T-helper 2 cell treated with Interferon-gamma antibody and Interleukin-4, amounts not matched to agents 5 μg/mL and 100 μg/mL, for 36 hours (primary cell): ENCODE measurements around the gene NAP1L5.

Source experiments
- DNase-seq: peaks from one replicate; pipeline ENCODE4 v3.0.0; 2021; ENCODE audit warnings: low spot score
- H3K27ac Mint-ChIP-seq: one replicate; pipeline ENCODE4 v1.8.0; 2021; ENCODE audit warnings: mild to moderate bottlenecking, mixed read lengths
- H3K27me3 Mint-ChIP-seq: one replicate; pipeline ENCODE4 v1.8.0; 2021; ENCODE audit warnings: low read depth, mixed read lengths
- H3K36me3 Mint-ChIP-seq: one replicate; pipeline ENCODE4 v1.8.0; 2021; ENCODE audit warnings: low read depth, mixed read lengths
- H3K4me1 Mint-ChIP-seq: one replicate; pipeline ENCODE4 v1.8.0; 2021; ENCODE audit warnings: low read depth, mixed read lengths
- H3K4me3 Mint-ChIP-seq: one replicate; pipeline ENCODE4 v1.8.0; 2022; ENCODE audit warnings: mild to moderate bottlenecking, moderate library complexity, mixed read lengths
- H3K9me3 Mint-ChIP-seq: one replicate; pipeline ENCODE4 v1.8.0; 2021; ENCODE audit warnings: mixed read lengths

NAP1L5 gene

GRCh38 chr4:88672987-88673386 lies 24.6 kb downstream of the NAP1L5 start:
- H3K27me3 Mint-ChIP-seq = no peaks in the 10 kb centered on the region
- no peak overlapping the region for H3K27ac Mint-ChIP-seq
- DNase-seq = no peak
- no peaks in the 10 kb centered on the region for H3K4me1 Mint-ChIP-seq
- H3K4me3 Mint-ChIP-seq = no peak overlapping the region
- H3K36me3 Mint-ChIP-seq = peaks cover 21% of the 10 kb centered on the region
- no peaks in the 10 kb centered on the region for H3K9me3 Mint-ChIP-seq

DNA sequence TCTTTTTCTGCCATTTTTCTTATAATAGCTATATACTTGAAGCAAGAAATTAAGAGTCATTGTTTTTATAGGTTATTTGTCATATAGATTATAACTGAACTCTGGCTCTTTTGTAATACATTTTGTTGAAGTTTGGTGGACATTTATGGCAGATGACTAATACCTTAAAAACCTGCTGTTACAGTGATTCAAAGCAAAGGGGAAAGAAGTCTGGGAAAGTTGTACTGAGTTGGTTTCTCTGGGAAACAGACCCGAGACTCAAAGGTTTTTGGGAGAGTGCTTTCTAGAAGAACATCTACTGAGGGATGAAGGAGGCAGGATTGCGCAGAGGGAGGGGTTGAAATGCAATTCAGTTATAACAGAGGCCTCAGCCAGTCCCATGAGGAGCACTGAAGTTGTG lies 35.9 kb downstream of the NAP1L5 start:
- DNase-seq = no peak
- peaks cover 7% of the 10 kb centered on the region for H3K4me1 Mint-ChIP-seq
- no peak overlapping the region for H3K27ac Mint-ChIP-seq

DNA sequence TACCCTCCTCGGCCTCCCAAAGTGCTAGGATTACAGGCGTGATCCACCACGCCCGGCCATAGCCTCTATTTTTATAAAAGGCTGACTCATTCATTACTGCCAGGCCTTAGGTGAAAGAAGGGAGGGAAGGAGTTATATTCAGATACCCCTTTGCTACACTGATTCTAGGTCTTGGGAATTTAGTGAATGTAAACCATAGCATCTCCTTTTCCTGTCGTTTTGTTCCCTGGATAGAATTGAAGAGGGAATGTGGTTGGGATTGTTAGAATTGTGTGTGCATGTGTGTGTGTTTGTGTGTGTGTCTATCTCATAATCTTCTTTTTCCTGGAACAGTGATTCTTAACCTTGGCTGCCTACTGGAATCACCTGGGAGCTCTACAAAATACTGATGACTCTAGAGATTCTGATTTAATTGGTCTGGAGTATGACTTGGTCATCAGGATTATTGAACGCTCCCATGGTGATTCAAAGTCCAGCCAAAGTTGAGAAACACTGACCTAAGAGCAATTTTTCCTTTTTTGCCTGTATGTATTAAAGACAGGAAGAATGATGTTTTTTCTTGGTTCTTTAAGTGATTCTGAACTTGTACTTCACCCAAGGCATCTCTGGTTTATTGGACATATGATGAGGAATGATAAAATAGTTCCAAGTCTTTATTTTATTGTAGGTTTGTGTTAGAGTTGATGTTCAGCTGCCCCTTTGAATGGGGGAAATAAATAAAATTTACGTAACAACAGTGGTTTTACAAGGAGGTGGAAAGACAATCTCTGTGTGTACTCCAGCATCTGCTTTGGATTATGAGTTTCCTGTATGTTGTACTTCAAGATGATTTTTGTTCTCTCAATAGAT lies 37.0 kb downstream of the NAP1L5 start:
- H3K27ac Mint-ChIP-seq = no peak overlapping the region
- no peaks in the 10 kb centered on the region for H3K9me3 Mint-ChIP-seq
- no peak overlapping the region for H3K4me3 Mint-ChIP-seq
- no peak for DNase-seq
- peaks cover 12% of the 10 kb centered on the region for H3K36me3 Mint-ChIP-seq
- H3K27me3 Mint-ChIP-seq = no peaks in the 10 kb centered on the region
- peaks cover 7% of the 10 kb centered on the region for H3K4me1 Mint-ChIP-seq

More for the DNA sequence above, 35.9 kb downstream of the NAP1L5 start:
- no peaks in the 10 kb centered on the region for H3K9me3 Mint-ChIP-seq
- H3K4me3 Mint-ChIP-seq = no peak overlapping the region
- peaks cover 5% of the 10 kb centered on the region for H3K36me3 Mint-ChIP-seq
- H3K27me3 Mint-ChIP-seq = no peaks in the 10 kb centered on the region

DNA sequence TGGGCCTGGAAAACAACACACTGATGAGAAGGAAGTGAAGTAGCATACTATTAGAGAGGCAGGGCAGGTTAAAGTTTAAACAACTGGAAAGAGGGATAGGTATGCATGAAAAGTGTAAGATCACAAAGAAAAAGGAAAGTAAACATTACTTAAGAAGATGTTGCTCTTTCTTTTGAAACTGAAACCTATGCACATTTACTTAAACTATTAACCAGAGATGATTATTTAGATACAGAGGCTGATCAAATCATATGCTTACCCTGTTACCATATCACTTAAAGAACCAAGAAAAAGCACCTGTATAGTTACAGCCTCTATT lies 37.8 kb downstream of the NAP1L5 start:
- no peak overlapping the region for H3K4me3 Mint-ChIP-seq
- H3K27ac Mint-ChIP-seq = no peak overlapping the region
- DNase-seq = no peak
- peaks cover 7% of the 10 kb centered on the region for H3K4me1 Mint-ChIP-seq
- no peaks in the 10 kb centered on the region for H3K9me3 Mint-ChIP-seq
- H3K36me3 Mint-ChIP-seq = peaks cover 20% of the 10 kb centered on the region
- H3K27me3 Mint-ChIP-seq = no peaks in the 10 kb centered on the region

- H3K4me1 Mint-ChIP-seq = peaks cover 7% of the 10 kb centered on the region
- H3K4me3 Mint-ChIP-seq = no peak overlapping the region
- H3K36me3 Mint-ChIP-seq = peaks cover 20% of the 10 kb centered on the region
- H3K27ac Mint-ChIP-seq = no peak overlapping the region
- H3K27me3 Mint-ChIP-seq = no peaks in the 10 kb centered on the region
- H3K9me3 Mint-ChIP-seq = no peaks in the 10 kb centered on the region
- no peak for DNase-seq
Measured at GRCh38 chr4:88659055-88659889, 38.4 kb downstream of the NAP1L5 start.

DNA sequence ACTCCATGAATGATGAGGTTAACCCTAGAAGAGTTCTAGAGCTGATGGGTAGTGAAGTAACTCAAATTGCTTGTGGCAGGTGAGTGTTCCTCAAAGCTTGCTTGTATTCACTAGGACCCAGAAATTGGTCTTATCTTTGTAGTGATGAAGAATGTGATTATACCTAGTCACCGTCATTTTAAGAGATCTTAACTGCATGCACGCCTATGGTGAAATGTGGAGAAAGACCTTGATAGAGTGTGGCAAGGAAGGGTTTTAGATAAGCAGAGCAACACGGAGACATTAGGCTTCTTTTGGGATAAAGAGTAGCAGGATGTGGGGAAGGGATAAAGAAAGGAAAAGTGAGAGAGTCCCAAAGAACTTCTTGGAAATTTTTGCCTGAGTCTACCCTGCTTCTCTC lies 42.4 kb downstream of the NAP1L5 start:
- Mint-ChIP-seq H3K9me3 (no peaks in the 10 kb centered on the region), H3K27ac (no peak overlapping the region), H3K27me3 (no peaks in the 10 kb centered on the region), H3K4me3 (no peak overlapping the region), H3K4me1 (peaks cover 9% of the 10 kb centered on the region), H3K36me3 (peaks cover 27% of the 10 kb centered on the region)
- no peak for DNase-seq

DNA sequence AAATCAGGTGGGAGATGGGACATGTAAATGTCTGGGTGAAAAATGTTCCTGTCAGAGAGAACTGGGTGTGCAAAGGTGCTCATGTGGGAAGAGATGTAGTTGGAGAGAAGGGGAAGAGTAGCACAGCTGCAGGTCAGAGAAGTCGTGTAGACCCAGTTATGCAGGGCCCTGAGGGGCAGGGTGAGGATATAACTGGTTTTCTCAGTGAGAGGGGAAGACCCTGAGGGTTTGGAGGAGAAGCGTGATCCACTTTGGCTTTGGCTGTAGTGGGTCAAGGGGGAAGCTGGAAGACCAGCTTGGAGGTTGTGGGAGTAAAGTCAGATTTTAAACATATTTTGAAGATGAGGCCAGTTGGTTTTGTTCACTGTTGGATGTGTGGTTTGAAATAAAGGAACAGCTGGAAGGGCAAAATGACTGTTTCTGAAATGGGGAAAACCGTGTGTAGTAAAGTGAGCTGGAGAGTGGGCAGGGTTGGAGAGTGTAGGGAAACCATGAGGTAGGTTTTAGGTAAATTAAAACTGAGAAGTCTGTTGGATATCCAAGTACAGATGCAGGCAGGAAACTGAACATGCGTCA lies 44.2 kb downstream of the NAP1L5 start:
- H3K9me3 Mint-ChIP-seq = no peaks in the 10 kb centered on the region
- no peak overlapping the region for H3K27ac Mint-ChIP-seq
- peaks cover 27% of the 10 kb centered on the region for H3K36me3 Mint-ChIP-seq
- H3K27me3 Mint-ChIP-seq = no peaks in the 10 kb centered on the region
- DNase-seq = no peak
- H3K4me3 Mint-ChIP-seq = no peak overlapping the region
- peaks cover 2% of the 10 kb centered on the region for H3K4me1 Mint-ChIP-seq

- peaks cover 8% of the 10 kb centered on the region for H3K36me3 Mint-ChIP-seq
- H3K4me3 Mint-ChIP-seq = no peak overlapping the region
- DNase-seq = no peak
- peaks cover 2% of the 10 kb centered on the region for H3K4me1 Mint-ChIP-seq
- H3K27ac Mint-ChIP-seq = no peak overlapping the region
- no peaks in the 10 kb centered on the region for H3K27me3 Mint-ChIP-seq
- no peaks in the 10 kb centered on the region for H3K9me3 Mint-ChIP-seq
Measured at GRCh38 chr4:88649716-88650115, 47.9 kb downstream of the NAP1L5 start.

DNA sequence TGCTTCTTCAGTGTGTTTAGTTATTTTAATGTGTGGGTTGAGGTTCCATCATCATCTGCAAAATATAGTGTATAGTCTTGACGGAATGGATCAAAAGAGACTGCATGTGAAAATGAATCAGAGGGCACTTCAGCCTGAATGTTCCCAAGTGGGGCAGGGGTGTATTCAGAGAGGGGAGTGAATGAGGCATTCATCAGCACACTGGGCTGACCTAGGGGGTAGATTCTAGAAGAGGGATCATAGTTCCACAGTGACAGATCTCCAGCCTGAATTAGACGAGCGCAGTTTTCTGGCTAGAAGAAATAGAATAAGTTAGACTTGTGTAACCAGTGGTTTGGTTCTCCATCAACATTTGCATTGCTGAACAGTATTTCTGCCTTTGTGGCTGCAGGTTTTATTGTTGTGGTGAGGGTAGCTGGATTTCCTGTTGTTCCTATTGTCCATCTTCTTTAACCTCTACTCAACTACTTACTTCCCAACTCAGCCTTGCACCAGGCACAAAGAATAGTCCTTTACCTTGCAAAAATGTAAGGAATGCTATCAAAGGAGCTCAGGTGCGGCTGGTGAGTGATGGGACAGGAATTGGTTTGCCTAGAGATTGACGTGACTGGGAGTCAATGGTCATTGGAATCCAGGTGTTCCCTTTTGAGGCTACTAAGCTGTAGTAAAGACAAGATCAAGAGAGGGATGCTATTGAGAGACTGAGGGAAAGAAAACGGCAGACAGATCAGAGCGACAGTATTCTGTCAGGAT lies 50.9 kb downstream of the NAP1L5 start:
- no peak for DNase-seq
- H3K4me1 Mint-ChIP-seq = no peaks in the 10 kb centered on the region
- no peak overlapping the region for H3K4me3 Mint-ChIP-seq
- H3K9me3 Mint-ChIP-seq = no peaks in the 10 kb centered on the region
- H3K27me3 Mint-ChIP-seq = no peaks in the 10 kb centered on the region
- H3K27ac Mint-ChIP-seq = no peak overlapping the region
- H3K36me3 Mint-ChIP-seq = no peaks in the 10 kb centered on the region

GRCh38 chr4:88645994-88646393 lies 51.6 kb downstream of the NAP1L5 start:
- Mint-ChIP-seq H3K4me1 (no peaks in the 10 kb centered on the region), H3K27me3 (no peaks in the 10 kb centered on the region), H3K27ac (no peak overlapping the region), H3K36me3 (no peaks in the 10 kb centered on the region), H3K9me3 (no peaks in the 10 kb centered on the region), H3K4me3 (no peak overlapping the region)
- DNase-seq = no peak
